ENCODE measurements around the gene MLIP.

DNA sequence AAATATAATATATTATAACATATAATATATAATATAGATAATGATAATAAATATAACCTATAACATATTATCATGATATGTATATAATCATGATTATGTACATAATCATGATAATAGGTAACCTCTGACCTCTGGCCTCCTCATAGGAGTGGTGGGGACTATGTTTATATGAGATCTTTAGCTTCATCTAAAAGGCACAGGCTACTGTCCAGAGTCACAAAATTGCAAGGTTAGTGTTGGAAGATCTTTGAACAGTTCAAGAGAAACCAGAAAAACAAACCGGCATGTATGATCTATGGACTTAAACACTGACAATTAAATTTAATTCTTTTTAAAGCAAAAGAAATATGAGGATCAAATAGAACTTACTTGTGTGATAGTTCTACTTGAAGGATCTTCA is 141.3 kb downstream of the MLIP start:
- TF ChIP-seq, protein P1, sequence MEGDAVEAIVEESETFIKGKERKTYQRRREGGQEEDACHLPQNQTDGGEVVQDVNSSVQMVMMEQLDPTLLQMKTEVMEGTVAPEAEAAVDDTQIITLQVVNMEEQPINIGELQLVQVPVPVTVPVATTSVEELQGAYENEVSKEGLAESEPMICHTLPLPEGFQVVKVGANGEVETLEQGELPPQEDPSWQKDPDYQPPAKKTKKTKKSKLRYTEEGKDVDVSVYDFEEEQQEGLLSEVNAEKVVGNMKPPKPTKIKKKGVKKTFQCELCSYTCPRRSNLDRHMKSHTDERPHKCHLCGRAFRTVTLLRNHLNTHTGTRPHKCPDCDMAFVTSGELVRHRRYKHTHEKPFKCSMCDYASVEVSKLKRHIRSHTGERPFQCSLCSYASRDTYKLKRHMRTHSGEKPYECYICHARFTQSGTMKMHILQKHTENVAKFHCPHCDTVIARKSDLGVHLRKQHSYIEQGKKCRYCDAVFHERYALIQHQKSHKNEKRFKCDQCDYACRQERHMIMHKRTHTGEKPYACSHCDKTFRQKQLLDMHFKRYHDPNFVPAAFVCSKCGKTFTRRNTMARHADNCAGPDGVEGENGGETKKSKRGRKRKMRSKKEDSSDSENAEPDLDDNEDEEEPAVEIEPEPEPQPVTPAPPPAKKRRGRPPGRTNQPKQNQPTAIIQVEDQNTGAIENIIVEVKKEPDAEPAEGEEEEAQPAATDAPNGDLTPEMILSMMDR (IDR thresholded peaks at IDR 0.05) = no peak
- TF ChIP-seq POLR2A (IDR thresholded peaks at IDR 0.05) = no peak

Measured in lower leg skin (tissue), 3 donors.